Lung (tissue), 12 donors: ENCODE measurements around the gene SHC1. TPM values are rescaled to one million over a fixed set of nuclear protein-coding genes. Genes with fewer than 3 reads are reported as not detected.

ENCODE experiments used
- ATAC-seq: fragments of 200-7000 bp; cut with Tn5 transposase; one replicate; pipeline ENCODE4 v1.9.1; 2020; ENCODE audit warnings: moderate number of reproducible peaks; ENCODE audit not compliant: insufficient read depth, low FRiP score
- DNase-seq, 3 donors: peaks; one replicate each; pipeline ENCODE4 v3.0.0-alpha.2; 2013 to 2017
- H3K27ac ChIP-seq, 2 donors: one replicate each; pipeline ENCODE4 v1.5.1; 2013; ENCODE audit warnings: mild to moderate bottlenecking in 2 of 2, moderate library complexity in 2 of 2, control low read depth in 1 of 2, inconsistent platforms in 1 of 2, low read depth in 1 of 2, low read length in 1 of 2
- H3K27me3 ChIP-seq, 3 donors: one replicate each; pipeline ENCODE4 v1.5.1; 2013; ENCODE audit warnings: low read length in 2 of 3; ENCODE audit not compliant: control insufficient read depth in 3 of 3, insufficient read depth in 3 of 3
- H3K36me3 ChIP-seq, 4 donors: one replicate each; pipeline ENCODE4 v1.5.1; 2013; ENCODE audit warnings: low read length in 4 of 4, mild to moderate bottlenecking in 1 of 4, moderate library complexity in 1 of 4; ENCODE audit not compliant: control insufficient read depth in 4 of 4, insufficient read depth in 4 of 4
- H3K4me1 ChIP-seq, 5 donors: one replicate each; pipeline ENCODE4 v1.5.1; 2013; ENCODE audit warnings: low read length in 5 of 5, mild to moderate bottlenecking in 2 of 5, moderate library complexity in 1 of 5; ENCODE audit not compliant: control insufficient read depth in 5 of 5, insufficient read depth in 5 of 5
- H3K4me3 ChIP-seq: one replicate; pipeline ENCODE4 v1.5.1; 2013; ENCODE audit warnings: mild to moderate bottlenecking, control low read depth, moderate library complexity
- H3K9ac ChIP-seq, 2 donors: one replicate each; pipeline ENCODE4 v1.5.1; 2013; ENCODE audit warnings: low read length in 2 of 2, control low read depth in 1 of 2; ENCODE audit not compliant: insufficient read depth in 1 of 2
- H3K9me3 ChIP-seq, 4 donors: one replicate each; pipeline ENCODE4 v1.5.1; 2013; ENCODE audit warnings: low read length in 3 of 4, mild to moderate bottlenecking in 1 of 4, moderate library complexity in 1 of 4; ENCODE audit not compliant: control insufficient read depth in 4 of 4, insufficient read depth in 3 of 4
- WGBS, 2 donors: extraction: QIAGEN DNeasy Blood & Tissue Kit; methylation state at CpG; one replicate each; pipeline ENCODE4 v1.1.7; 2013; 5-methylcytosine and 5-hydroxymethylcytosine counted together
- polyA plus RNA-seq, 2 donors: library from polyadenylated mRNA; stranded (reverse); fragments of 200-250 nt; gene quantifications; one replicate each; pipeline ENCODE4 v1.2.1, GENCODE V29; 2013
- total RNA-seq, 2 donors: library from RNA; depleted of rRNA in 1 of 2; stranded (reverse); fragments of >200 nt in 1 of 2; gene quantifications; one replicate each; pipeline ENCODE4 v1.2.1, GENCODE V29; 2014 to 2021
- TF ChIP-seq, protein P1 (sequence below): IDR thresholded peaks from 2 replicates; pipeline ENCODE4 v1.5.1; 2012; ENCODE audit warnings: mild to moderate bottlenecking; ENCODE audit errors: control extremely low read depth, extremely low read depth
- donor health status: control.
- donor health status: control.
- donor health status: Bipolar disorder and iron deficiency.
- donor health status: healthy.
- donor health status: DM: yes; HTN: yes; CAD: no.

SHC1 gene
- total and polyA plus RNA-seq, 4 donors: 67.6 to 136 (median 93.8) TPM

DNA sequence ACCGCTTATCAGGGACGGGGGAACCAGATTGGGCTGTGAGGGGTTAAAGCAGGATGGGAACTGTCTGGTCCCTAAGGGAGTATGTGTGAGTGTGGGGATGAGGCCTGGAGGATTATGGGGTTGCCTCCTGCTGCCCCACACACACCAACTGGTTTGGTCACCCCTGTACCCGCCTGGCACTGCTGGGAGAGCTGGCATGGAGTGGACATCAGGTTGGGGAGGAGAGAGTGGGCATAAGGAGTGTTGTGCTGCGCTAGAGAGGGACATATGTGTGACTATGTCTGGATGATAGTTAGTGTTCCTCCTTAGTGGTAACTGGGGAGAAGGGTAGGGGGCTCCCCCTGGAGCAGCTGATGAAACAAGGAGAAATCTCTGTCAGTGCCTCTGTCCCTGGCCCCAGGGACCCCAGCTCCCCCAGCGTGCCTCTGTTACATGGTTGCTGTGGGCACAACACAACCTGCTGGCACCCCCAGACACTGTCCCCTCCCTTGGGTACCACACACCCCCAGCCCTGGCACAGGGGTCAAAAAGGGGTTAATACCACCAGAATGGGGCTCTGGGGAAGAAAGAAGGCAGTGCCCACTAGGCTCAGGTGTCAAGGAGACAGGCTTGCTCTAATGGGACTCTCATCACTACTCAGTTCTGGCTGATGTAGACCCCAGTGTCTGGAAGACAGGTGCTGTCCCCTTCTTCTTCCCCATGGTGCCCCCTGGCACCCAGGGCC lies 34.0 kb upstream of the SHC1 start:
- Histone ChIP-seq H3K4me3 (peak overlapping the region; percentile 54), H3K9me3 (no peaks in the 10 kb centered on the region), H3K27ac (peak overlapping the region; percentile 89 to 97), H3K27me3 (no peaks in the 10 kb centered on the region), H3K4me1 (peaks cover 6 to 36% (median 21%) of the 10 kb centered on the region in 5 donors), H3K9ac (peak overlapping the region in 1 of 2 donors; percentile 85), H3K36me3 (no peaks in the 10 kb centered on the region)
- 39 to 58% methylated on average over 5 of the region's 5 CpGs for WGBS, 2 donors
- ATAC-seq: no peak
- TF ChIP-seq, protein P1, sequence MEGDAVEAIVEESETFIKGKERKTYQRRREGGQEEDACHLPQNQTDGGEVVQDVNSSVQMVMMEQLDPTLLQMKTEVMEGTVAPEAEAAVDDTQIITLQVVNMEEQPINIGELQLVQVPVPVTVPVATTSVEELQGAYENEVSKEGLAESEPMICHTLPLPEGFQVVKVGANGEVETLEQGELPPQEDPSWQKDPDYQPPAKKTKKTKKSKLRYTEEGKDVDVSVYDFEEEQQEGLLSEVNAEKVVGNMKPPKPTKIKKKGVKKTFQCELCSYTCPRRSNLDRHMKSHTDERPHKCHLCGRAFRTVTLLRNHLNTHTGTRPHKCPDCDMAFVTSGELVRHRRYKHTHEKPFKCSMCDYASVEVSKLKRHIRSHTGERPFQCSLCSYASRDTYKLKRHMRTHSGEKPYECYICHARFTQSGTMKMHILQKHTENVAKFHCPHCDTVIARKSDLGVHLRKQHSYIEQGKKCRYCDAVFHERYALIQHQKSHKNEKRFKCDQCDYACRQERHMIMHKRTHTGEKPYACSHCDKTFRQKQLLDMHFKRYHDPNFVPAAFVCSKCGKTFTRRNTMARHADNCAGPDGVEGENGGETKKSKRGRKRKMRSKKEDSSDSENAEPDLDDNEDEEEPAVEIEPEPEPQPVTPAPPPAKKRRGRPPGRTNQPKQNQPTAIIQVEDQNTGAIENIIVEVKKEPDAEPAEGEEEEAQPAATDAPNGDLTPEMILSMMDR: no peak
- no peak for DNase-seq

DNA sequence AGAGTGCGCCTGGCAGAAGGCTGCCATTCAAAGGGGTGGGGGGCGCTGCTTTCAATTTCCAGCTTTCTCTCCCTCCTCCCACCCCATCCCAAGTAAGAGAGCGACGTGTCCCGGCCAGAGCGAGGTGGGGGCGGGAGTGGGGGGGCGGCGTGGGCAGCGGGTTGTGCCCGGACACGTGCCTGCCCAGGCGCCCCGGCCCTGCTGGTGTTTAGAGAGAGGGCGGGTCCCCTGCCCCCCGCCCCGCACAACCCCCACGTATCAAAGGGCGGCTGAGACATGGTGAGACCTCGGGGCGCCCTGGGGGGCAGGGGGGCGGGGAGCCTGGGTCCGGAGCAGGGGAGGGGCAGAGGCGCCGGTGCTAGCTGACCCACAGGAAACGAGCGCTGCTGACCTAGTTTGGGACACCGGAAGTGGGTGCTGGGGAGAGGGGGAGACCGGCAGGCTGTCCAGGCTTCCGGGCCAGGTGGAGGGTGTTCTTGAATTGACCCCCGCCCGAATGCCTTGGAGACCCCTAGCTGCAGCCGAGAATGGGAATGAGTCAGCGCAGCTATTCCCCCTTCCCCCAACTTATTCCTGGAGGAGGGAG lies 33.3 kb upstream of the SHC1 start:
- Histone ChIP-seq H3K9ac (peak overlapping the region in 1 of 2 donors; percentile 85), H3K36me3 (no peaks in the 10 kb centered on the region), H3K27me3 (no peaks in the 10 kb centered on the region), H3K27ac (peak overlapping the region; percentile 89 to 97), H3K9me3 (no peaks in the 10 kb centered on the region), H3K4me1 (peaks cover 7 to 38% (median 19%) of the 10 kb centered on the region in 5 donors), H3K4me3 (peak overlapping the region; percentile 92)
- TF ChIP-seq, protein P1: no peak
- ATAC-seq (no peak), DNase-seq (peak; percentile 52 to 71 (median 61))
- WGBS, 2 donors: 1 to 2% methylated on average over 22 to 34 of the region's 34 CpGs

DNA sequence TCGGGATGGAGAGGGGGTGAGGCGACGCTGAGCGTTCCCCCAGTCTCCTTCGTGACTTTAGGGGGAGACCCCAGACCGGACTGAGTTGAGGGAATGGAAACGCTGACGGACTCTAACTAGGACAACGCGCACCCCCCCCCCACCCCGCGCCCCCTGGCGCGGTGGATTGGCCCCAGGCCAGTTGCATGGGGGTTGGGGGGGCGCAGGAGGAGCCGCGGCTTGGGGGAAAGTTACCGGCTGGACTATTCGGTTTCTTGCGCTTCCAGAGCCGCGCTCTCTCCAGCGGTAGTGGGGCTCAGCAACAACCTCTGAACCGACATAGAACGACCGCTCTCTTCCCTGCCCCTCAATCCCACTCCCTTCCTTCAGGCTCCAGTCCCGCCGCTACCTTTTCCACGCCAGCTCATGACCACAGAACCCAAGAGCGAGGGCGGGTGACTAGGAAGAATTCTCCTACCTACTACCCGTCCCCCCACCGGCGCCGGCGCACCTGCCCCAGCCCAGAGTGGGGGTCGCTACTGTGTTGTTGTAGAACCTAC lies 32.7 kb upstream of the SHC1 start:
- Histone ChIP-seq H3K27ac (peak overlapping the region; percentile 89 to 97), H3K9me3 (no peaks in the 10 kb centered on the region), H3K4me3 (peak overlapping the region; percentile 92), H3K9ac (peak overlapping the region; percentile 45 to 77), H3K4me1 (peaks cover 8 to 38% (median 15%) of the 10 kb centered on the region in 5 donors), H3K27me3 (no peaks in the 10 kb centered on the region), H3K36me3 (no peaks in the 10 kb centered on the region)
- WGBS, 2 donors: 0% methylated on average over 28 to 37 of the region's 37 CpGs
- no peak for ATAC-seq
- peak; percentile 48 to 55 (median 50) for DNase-seq
- TF ChIP-seq, protein P1: no peak
